HG03280 (cell line): Measurements from ENCODE around the gene GNG10.
"Not testable (repeated sequence)": the region's sequence is repeated elsewhere in the genome, so short reads cannot be mapped to it uniquely, and the experiment has no call there.

Source experiments
- ATAC-seq: cut with Tn5 transposase; IDR thresholded peaks from one replicate; pipeline ENCODE4 v1.9.1; 2021; ENCODE audit warnings: mild to moderate bottlenecking, moderate library complexity; ENCODE audit not compliant: unreplicated experiment

GNG10 gene

DNA sequence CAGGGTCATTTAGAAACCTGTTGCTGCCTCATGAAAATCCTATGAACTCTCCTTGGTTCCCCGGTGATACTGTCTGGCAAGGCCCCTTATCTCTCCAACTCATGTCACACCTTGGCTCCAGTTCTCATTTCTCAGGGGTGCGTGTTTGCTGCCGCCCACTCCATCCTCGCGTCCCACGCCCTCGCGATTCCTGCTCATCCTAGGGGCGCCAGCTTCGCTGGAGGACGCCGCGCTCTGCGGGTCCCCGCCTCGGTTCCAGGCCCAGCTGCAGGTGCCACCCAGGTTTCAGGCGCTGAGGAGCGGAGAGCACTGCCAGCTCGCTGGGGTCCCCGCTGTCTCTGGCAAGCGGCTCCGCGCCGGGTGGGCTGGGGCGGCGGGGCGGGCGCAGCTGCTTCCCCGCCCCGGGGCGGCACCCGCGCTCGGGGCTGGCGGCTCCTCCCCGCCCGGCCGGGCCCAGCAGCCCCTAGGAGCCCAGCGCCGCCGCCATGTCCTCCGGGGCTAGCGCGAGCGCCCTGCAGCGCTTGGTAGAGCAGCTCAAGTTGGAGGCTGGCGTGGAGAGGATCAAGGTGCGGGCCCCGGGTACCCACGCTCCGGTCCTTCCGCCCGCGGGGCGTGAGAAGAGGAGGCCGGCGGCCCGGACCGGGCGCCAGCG is at the start of gene GNG10:
Gene GNG10 (plus strand): TSS at position 456 of the 652 bp plus-strand sequence. CDS start 30 bp downstream, at position 486.
- peak; percentile 85 for ATAC-seq

DNA sequence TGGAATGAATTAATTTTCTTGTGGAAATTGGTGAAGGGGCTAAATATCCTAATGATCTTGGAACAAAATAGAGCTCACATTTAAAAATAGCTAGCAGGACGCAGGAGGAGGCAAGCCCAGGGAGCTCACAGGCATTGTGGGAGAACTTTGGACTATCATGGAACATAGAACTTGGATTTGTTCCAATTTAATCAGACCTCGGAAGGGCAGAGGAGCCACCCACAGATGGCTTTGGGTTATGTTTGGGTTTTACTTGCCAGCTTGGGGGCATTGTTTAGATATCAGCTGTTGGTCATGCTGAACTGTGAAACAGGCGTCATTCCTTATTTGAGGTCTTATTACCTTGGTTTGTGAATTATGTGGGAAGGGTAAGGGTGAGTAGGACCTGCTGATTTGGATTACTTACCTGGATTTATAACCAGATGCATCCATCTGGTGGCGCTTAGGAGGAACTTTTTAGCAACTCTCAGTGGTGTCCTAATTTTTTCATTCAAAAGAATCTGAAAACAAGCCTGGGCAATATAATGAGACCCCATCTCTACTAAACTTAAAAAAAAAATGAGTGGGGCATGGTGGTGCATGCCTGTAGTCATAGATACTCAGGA is 47.9 kb upstream of the GNG10 start:
- ATAC-seq = no peak

DNA sequence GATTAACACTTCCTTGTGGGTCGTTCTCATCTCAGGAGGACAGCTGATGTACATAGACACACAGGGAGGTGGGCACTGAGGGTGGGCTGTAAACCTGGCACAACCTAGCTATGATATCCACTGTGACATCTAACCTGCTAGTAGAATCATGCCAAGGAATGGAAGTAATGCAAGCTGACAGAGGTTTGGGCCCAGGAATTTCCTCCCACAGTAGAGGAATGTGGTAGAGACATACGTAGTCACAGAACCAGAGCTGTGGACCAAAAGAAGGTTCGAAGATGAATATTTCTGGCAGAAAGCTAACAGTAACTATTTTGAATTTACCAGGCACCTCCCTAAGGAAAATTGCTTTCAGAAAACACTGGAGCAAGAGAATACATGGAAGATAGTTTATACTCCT is 45.5 kb upstream of the GNG10 start:
- ATAC-seq = no peak

DNA sequence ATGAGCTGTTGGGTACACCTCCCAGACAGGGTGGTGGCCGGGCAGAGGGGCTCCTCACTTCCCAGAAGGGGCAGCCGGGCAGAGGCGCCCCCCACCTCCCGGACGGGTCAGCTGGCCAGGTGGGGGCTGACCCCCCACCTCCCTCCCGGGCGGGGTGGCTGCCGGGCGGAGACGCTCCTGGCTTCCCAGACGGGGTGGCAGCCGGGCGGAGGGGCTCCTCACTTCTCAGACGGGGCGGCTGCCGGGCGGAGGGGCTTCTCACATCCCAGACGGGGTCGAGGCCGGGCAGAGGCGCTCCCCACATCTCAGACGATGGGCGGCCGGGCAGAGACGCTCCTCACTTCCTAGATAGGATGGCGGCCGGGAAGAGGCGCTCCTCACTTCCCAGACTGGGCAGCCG is 44.1 kb upstream of the GNG10 start:
- ATAC-seq = not testable (repeated sequence)

DNA sequence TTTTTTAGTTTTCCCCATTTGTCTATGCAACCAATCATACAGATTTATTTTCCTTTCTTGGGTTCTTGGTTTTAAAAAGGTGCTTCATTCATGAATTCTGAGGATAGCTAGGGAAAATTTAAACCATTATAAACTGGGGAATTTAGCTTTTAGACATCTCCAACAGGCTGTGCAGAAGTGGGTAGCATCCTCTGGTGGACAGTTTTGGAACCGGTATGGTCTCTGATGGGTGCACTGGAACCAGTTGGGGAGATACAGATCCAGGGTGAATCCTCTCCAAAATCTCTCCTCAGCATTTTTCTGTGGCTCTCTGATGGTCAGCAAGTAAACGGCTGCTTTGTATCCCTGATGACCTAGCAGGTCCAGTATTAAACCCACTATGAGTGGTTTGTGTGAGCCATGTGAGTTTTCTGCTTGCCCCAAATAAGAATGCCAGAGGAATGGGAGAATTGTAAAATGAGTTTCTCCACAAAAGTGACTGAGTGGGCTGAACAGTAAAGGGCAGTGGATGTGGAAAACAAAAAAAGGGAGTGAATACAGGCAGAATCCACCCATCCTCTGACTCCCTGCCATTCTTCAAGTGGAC is 39.4 kb upstream of the GNG10 start:
- ATAC-seq = peak; percentile 70

DNA sequence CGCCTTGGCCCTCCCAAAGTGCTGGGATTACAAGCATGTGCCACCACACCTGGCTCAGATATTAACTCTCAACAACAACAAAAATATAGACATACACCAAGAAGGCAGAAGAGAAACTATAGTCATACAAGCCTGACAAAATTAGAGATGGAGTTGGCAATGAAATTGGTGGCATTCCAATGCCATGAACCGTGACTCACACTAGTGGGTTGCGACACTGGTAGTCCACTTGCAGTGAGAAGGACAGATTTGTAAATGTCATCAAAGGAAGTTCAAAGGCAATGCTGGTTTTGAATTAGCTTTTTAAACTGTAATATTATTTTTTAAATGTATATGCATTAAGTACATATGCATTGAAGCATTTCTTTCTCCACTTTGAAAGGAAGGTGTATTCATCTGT is 38.8 kb upstream of the GNG10 start:
- no peak for ATAC-seq

DNA sequence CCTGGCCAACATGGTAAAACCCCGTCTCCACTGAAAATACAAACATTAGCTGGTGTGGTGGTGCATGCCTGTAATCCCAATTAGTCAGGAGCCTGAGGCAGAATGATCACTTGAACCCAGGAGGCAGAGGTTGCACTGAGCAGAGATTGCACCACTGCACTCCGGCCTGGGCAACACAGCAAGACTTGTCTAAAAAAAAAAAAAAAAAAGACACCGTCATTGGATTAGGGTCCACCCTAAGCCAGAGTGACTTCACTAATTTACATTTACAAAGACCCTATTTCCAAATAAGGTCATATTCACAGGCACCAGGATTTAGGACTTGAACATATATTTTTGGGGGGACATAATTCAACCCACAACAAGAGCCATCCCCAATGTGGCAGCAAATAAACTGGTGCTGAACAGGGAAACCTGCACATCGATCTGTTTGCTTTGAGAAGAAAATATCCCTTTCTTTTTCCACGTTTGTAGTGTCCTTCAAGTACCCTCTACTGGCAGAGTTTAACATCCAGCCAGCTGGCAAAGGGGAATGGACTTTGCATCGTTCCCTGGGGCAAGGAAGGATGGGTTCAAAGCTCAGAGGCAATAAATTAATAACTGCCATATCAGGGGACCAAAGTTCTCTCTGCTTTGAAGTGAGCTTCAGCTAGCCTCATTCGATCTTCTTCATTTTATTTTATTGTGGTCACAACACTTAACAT is 34.0 kb upstream of the GNG10 start:
- no peak for ATAC-seq

DNA sequence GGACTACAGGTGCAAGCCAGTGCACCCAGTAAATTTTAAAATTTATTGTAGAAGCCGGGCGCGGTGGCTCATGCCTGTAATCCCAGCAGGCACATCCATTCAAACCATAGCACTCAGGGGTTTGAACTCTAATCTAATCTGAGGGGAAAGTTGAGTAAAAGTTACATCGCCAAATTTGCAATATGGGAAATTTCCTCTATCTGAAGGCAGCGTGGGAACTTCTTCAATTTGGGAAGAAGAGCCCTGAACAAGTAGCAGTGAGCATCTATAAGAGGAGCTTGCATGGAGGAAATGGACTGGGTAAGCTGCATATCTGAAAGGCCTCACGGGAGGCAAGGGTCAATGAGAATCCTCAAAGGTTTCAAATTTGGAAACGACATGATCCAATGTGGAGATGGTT is 33.0 kb upstream of the GNG10 start:
- ATAC-seq = no peak

DNA sequence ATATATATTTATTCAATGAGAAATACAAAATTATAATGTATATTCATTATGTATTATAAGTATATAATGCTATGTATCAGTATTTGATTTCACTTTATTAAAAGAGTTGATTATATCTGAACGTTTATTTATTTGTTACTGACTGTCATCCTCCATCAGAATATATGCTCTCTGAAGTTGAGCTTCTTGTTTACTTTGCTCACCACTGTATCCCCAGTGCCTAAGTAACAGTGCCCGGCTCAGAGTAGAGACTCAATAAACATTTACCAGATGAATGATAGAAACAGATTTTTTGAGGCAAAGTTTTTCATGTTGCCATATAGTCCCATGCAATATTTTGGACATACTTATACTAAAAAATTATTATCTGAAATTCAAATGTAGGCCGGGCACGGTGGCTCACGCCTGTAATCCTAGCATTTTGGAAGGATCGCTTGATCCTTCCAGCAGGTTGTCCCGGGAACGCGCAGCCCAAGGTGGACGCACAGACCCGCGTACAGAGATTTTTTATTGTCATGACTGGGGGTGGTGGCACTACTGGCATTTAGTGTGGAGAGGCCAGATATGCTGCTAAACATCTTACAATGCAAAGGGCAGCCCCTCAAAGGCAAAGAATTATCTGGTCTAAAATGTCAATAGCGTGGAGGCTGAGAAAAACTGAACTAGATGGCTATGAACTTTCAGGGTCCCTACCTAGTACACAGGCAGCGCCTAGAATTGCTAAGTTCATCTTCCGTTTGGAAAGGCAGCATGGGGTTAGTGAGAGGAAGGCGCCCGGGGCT is 31.0 kb upstream of the GNG10 start:
- ATAC-seq = peak; percentile 26

DNA sequence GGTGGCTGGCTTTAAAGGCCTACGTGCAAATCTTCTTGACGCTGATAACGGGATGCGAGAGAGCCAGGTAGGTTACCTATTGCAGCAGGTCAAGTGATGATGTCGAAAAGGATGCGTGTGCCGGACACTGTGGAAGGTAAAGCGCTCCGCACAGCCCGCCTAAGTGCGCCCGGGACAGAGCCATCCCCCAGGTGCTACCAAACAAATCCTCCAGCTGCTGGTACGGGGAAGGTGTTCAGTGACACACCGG is 30.5 kb upstream of the GNG10 start:
- no peak for ATAC-seq

DNA sequence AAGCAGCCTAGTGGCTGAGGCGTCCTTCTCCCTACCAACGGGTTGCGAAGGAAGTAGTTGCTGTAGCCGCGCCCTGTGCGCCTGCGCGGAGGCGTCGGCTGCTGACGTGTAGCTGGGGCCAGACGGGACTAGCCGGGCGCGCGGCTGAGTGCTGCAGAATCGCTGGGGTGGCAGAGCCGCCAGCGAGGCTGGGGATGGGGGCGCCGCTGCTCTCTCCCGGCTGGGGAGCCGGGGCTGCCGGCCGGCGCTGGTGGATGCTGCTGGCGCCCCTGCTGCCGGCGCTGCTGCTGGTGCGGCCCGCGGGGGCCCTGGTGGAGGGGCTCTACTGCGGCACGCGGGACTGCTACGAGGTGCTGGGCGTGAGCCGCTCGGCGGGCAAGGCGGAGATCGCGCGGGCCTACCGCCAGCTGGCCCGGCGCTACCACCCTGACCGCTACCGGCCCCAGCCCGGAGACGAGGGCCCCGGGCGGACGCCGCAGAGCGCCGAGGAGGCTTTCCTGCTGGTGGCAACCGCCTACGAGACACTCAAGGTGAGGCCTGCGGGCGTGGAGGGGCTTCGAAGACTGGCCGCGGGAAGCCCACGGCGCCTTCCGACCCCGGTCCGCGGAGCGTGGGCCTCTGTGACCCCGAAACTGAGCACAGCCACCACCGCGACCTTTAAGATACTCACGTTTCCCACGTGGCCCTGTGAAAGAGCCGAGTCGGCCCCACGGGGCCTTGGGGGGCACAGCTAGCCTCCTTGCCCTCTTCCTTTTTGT is 30.0 kb upstream of the GNG10 start, which contains the start of gene DNAJC25:
Gene DNAJC25 (plus strand): TSS at position 121 of the 758 bp plus-strand sequence. CDS start 74 bp downstream, at position 195.
- peak; percentile 98 for ATAC-seq

DNA sequence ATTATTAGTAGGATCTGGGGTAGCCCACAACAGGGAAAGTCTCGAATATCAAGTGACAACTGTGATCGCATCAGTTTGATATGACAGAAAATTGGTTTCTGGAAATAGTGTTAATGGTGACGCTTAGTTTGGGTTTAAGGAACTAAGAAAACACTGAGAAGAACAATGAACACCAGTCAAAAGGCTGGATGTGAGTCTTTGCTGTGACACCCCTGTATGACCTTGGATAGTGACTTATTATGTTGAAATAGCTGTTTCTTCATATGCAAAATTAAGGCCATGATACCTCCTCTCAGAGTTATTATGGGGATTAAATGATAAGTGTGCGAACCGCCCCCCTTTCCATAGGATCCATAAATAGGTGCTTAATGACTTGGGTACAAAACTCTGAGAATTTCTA is 29.3 kb upstream of the GNG10 start:
- ATAC-seq = no peak

DNA sequence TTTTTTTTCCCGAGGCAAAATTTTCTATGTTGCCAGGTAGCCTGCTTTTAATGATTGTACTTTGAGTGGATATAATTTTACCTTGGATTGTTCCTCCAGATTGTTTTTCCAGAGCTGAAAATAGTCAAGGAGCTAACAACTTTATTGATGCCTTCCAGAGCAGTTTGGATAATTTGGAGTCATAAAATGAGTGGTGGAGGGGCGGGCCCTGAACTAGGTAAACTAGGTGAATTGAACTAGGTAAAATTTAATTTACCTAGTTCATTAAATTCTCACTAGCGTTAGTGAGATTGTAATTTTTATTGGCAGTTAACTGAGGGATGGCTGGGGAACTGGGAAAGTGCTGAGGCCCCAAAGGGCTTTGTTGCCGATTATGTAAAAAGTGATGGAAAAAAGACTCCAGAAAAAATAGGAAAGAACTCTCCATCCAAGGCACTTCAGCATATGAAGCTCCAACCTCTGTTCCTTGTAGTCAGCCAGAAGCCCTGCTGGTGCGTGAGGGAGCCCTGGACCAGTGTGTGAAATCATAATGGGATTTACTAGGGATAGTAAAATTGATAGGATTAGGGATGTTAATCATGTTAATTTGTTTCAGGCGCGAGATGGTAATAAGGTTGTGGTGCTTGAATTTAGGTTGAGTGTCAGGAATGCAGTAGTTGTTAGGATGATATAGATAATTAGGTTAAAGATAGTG is 28.6 kb upstream of the GNG10 start:
- no peak for ATAC-seq

DNA sequence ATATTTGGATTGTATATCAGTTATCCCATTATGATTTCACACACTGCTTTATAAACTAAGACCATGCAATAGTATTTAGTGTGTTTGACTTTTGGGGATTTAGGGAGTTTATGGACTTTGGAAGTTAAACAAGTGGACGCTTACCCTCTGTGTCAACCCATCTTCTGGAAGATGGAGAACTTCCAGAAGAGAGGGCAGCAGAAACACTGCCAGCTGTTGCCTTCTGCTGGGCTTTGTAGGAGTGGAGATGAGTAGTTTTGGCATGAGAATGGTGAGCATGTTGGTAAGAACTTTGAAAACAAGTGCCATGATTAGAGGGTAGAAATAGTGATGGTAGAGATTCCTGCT is 28.0 kb upstream of the GNG10 start:
- ATAC-seq = no peak

DNA sequence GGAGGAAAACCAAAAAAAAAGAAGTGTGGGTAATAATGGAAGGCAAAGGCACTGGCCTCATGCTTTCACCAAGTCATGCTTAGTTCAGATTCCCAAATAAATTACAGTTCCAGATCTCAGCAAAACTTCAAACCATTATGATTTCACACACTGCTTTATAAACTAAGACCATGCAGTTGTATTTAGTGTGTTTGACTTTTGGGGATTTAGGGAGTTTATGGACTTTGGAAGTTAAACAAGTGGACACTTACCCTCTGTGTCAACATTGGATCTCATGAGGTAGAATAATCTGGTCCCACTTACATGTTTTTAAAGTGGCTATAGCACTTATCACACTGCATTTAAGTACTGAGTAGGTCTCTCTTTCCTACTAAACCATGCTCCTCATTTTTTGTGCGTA is 26.5 kb upstream of the GNG10 start:
- no peak for ATAC-seq

DNA sequence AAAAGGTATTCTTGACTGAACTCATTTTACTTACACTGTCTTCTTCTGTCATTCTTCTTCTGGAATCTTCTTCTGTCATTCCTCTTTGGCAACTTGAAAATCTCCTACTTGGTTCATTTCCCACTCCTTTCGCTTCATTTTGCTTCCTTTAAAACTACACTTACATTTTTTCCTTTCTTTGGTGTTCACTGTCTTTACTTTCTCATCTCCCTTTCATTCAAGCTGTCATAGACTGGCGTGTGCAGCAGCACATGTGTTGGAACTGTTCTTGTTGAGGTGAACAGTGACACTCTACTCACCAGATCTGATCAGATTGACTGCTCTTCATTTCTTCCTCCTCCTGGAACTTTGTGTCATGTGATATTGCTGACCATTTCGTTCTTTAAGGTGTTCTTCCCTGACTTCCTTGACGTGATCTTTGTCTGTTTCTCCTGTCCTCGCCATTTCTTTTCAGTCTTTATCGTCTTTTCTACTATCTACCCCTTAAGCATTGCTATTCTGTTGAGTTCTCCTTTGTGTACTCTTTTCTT is 23.9 kb upstream of the GNG10 start:
- ATAC-seq = no peak

DNA sequence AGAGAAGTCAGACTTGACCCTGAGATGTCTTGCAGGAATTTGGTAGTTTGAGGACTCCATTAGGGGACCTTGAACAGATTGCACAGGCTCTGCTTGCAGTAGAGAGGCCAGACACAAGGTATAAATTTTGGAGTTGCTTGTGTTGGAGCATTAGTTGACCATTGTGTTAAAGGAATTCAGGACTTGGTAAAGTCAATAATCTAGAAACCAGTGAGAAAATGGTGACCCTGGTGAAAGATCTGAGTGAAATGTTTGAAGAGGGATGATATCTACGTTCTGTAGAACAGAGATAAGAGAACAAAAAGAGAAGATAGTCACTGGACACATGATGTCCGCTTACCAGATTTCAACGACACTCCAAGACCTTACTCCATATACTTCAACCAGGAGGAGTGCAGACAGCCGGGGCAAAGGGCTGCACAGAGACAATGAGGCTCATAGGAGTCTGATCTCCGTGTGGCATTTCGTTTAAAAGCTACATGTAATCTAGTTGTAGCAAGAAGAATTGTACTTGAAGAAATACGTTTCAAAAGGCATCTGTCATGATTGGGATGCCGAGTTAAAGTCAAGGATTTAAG is 17.1 kb upstream of the GNG10 start:
- ATAC-seq = no peak

DNA sequence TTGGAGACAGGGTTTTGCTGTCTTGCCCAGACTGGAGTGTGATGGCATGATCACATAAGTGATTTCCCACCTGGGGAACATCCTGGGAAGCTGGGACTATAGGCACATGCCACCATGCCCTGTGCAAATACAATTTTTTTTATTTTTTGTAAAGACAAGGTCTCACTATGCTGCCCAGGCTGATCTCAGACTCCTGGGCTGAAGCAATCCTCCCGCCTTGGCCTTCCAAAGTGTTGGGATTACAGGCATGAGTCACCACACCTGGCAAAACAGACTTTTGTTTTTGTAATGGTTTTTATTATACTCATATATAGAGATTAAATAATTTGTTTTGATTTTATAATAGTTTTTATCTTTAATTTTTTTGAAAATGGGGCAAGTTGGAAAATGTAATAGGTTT is 15.6 kb upstream of the GNG10 start:
- no peak for ATAC-seq

DNA sequence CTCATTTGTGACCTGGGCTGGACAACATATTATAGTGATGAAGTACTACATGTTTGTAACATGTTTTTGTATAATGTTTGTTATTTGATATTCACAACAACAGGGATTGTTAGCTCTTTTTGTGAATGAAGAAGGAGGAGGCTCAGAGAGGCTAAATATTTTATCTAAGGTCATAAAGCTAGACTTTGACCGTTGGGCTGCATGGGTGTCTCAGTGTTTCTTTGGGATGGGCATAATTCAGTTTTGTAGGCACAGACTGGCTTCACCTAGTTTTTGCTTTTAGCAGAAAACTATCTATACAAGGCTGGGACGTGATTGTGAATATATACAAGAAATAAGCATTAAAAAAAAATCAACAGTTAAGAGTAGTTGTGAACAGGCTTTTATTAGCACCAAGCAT is 15.0 kb upstream of the GNG10 start:
- no peak for ATAC-seq

DNA sequence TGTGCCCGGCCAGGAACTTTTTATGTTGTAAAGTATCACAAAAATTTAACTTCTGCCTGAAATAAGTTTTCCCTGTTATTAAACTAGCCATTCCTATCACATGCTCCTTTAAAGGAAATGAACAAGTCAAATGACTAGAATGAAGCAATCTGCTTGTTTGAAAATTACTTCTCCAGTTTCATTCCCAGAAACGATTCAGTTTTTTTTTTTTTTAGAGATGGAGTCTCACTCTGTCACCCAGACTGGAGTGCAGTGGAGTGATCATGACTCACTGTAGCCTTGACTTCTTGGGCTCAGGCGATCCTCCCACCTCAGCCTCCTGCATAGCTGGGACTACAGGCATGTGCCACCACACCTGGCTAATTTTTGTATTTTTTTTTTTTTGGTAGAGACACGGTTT is 13.3 kb upstream of the GNG10 start:
- no peak for ATAC-seq
